Measurements from ENCODE around the gene CCDC116.
A peak's percentile ranks its signal among the peaks of the same experiment; 100 is the strongest.

CCDC116 gene

GRCh38 chr22:21646608-21647590 lies 14.3 kb downstream of the CCDC116 start:
- CTCF ChIA-PET = interaction anchor here (0.6 to 1.6 kb wide), 11 partner anchors 9 to 86 kb away, joined by 3 to 15 read pairs (median 6); partner anchors contain the start of genes PPIL2 and YDJC
- DNase-seq (ENCODE audit: extremely low spot score) = peak; percentile 79
- POLR2A ChIA-PET = interaction anchor here (1.1 to 2.0 kb wide), 3 partner anchors 17 to 19 kb away, joined by 3 to 6 read pairs (median 5); partner anchors contain the start of genes PPIL2 and YDJC
- TF ChIP-seq NFRKB (IDR thresholded peaks at IDR 0.05) = no peak
- no peak for TF ChIP-seq FOXA1 (IDR thresholded peaks at IDR 0.05)
- no peak for TF ChIP-seq ZNF384 (IDR thresholded peaks at IDR 0.05)
- TF ChIP-seq L3MBTL2 (conservative IDR thresholded peaks at IDR 0.05) = no peak
- no peak for TF ChIP-seq ARNT (IDR thresholded peaks at IDR 0.05)
- TF ChIP-seq ELF4 (IDR thresholded peaks at IDR 0.05) = no peak
- no peak for TF ChIP-seq SUZ12 (IDR thresholded peaks at IDR 0.05)
- no peak for TF ChIP-seq PKNOX1 (IDR thresholded peaks at IDR 0.05)
- no peak for TF ChIP-seq BHLHE40 (IDR thresholded peaks at IDR 0.05; ENCODE audit: borderline replicate concordance)
- TF ChIP-seq HDGF (IDR thresholded peaks at IDR 0.05; ENCODE audit: borderline replicate concordance) = no peak
- no peak for TF ChIP-seq CTBP1 (IDR thresholded peaks at IDR 0.05; ENCODE audit: borderline replicate concordance)
- no peak for TF ChIP-seq LEF1 (IDR thresholded peaks at IDR 0.05; ENCODE audit: borderline replicate concordance)
- no peak for TF ChIP-seq TARDBP (IDR thresholded peaks at IDR 0.05)
- TF ChIP-seq FOXM1 (IDR thresholded peaks at IDR 0.05; ENCODE audit: borderline replicate concordance) = no peak
- TF ChIP-seq FOXK2 (IDR thresholded peaks at IDR 0.05) = no peak
- no peak for TF ChIP-seq SP1 (IDR thresholded peaks at IDR 0.05)

GRCh38 chr22:21650280-21650679 lies 17.7 kb downstream of the CCDC116 start:
- no peak for TF ChIP-seq ARNT (IDR thresholded peaks at IDR 0.05)
- no peak for TF ChIP-seq FOXA1 (IDR thresholded peaks at IDR 0.05)
- no peak for TF ChIP-seq SUZ12 (IDR thresholded peaks at IDR 0.05)
- no peak for TF ChIP-seq FOXM1 (IDR thresholded peaks at IDR 0.05; ENCODE audit: borderline replicate concordance)
- no peak for TF ChIP-seq HDGF (IDR thresholded peaks at IDR 0.05; ENCODE audit: borderline replicate concordance)
- TF ChIP-seq ZNF384 (IDR thresholded peaks at IDR 0.05) = no peak

GRCh38 chr22:21650823-21651520 lies 18.4 kb downstream of the CCDC116 start:
- POLR2A ChIA-PET = interaction anchor here (0.7 to 3.8 kb wide), 4 partner anchors 9 to 22 kb away, joined by 3 to 27 read pairs (median 12); partner anchors contain the start of genes PPIL2 and SDF2L1
- CTCF ChIA-PET = interaction anchor here (0.6 to 1.0 kb wide), 2 partner anchors 47 to 94 kb away, joined by 3 to 6 read pairs; no protein-coding TSS in a partner anchor
- TF ChIP-seq SP1 (IDR thresholded peaks at IDR 0.05) = no peak
- TF ChIP-seq ARNT (IDR thresholded peaks at IDR 0.05) = no peak
- no peak for TF ChIP-seq SUZ12 (IDR thresholded peaks at IDR 0.05)
- no peak for TF ChIP-seq TARDBP (IDR thresholded peaks at IDR 0.05)
- no peak for TF ChIP-seq FOXA1 (IDR thresholded peaks at IDR 0.05)
- no peak for TF ChIP-seq LEF1 (IDR thresholded peaks at IDR 0.05; ENCODE audit: borderline replicate concordance)
- no peak for TF ChIP-seq PKNOX1 (IDR thresholded peaks at IDR 0.05)
- TF ChIP-seq NFRKB (IDR thresholded peaks at IDR 0.05) = no peak
- no peak for TF ChIP-seq BHLHE40 (IDR thresholded peaks at IDR 0.05; ENCODE audit: borderline replicate concordance)
- no peak for TF ChIP-seq HDGF (IDR thresholded peaks at IDR 0.05; ENCODE audit: borderline replicate concordance)
- TF ChIP-seq CTBP1 (IDR thresholded peaks at IDR 0.05; ENCODE audit: borderline replicate concordance) = no peak
- TF ChIP-seq FOXK2 (IDR thresholded peaks at IDR 0.05) = no peak
- TF ChIP-seq FOXM1 (IDR thresholded peaks at IDR 0.05; ENCODE audit: borderline replicate concordance) = no peak
- no peak for TF ChIP-seq L3MBTL2 (conservative IDR thresholded peaks at IDR 0.05)
- no peak for TF ChIP-seq ELF4 (IDR thresholded peaks at IDR 0.05)
- TF ChIP-seq ZNF384 (IDR thresholded peaks at IDR 0.05) = no peak
- DNase-seq (ENCODE audit: extremely low spot score) = no peak

More at GRCh38 chr22:21650280-21650679, 17.7 kb downstream of the CCDC116 start:
- CTCF ChIA-PET = interaction anchor here (0.6 kb wide), 1 partner anchor 94 kb away, joined by 6 read pairs; no protein-coding TSS in a partner anchor
- POLR2A ChIA-PET = no interaction called here
- DNase-seq (ENCODE audit: extremely low spot score) = no peak

GRCh38 chr22:21651521-21652009 lies 19.0 kb downstream of the CCDC116 start:
- CTCF ChIA-PET = interaction anchor here (0.9 to 1.0 kb wide), 2 partner anchors 9 to 46 kb away, joined by 3 to 7 read pairs; partner anchors contain the start of gene SDF2L1
- TF ChIP-seq SP1 (IDR thresholded peaks at IDR 0.05) (no peak), NFRKB (IDR thresholded peaks at IDR 0.05) (no peak), LEF1 (IDR thresholded peaks at IDR 0.05; ENCODE audit: borderline replicate concordance) (no peak), HDGF (IDR thresholded peaks at IDR 0.05; ENCODE audit: borderline replicate concordance) (no peak), L3MBTL2 (conservative IDR thresholded peaks at IDR 0.05) (no peak), ELF4 (IDR thresholded peaks at IDR 0.05) (no peak), FOXK2 (IDR thresholded peaks at IDR 0.05) (no peak), FOXM1 (IDR thresholded peaks at IDR 0.05; ENCODE audit: borderline replicate concordance) (no peak), TARDBP (IDR thresholded peaks at IDR 0.05) (no peak), FOXA1 (IDR thresholded peaks at IDR 0.05) (no peak), BHLHE40 (IDR thresholded peaks at IDR 0.05; ENCODE audit: borderline replicate concordance) (no peak)
- no peak for DNase-seq (ENCODE audit: extremely low spot score)
- POLR2A ChIA-PET = interaction anchor here (0.7 to 3.8 kb wide), 5 partner anchors 9 to 22 kb away, joined by 3 to 27 read pairs (median 5); partner anchors contain the start of genes PPIL2 and SDF2L1

GRCh38 chr22:21652010-21652546 lies 19.5 kb downstream of the CCDC116 start:
- CTCF ChIA-PET = interaction anchor here (0.9 to 1.0 kb wide), 2 partner anchors 9 to 46 kb away, joined by 3 to 7 read pairs; partner anchors contain the start of gene SDF2L1
- peak; percentile 93 for DNase-seq (ENCODE audit: extremely low spot score)
- POLR2A ChIA-PET = interaction anchor here (0.7 to 3.8 kb wide), 6 partner anchors 10 to 23 kb away, joined by 3 to 27 read pairs (median 4); partner anchors contain the start of genes PPIL2, SDF2L1 and YDJC
- TF ChIP-seq NFRKB (IDR thresholded peaks at IDR 0.05) (no peak), SUZ12 (IDR thresholded peaks at IDR 0.05) (no peak), ARNT (IDR thresholded peaks at IDR 0.05) (no peak), TARDBP (IDR thresholded peaks at IDR 0.05) (no peak), ZNF384 (IDR thresholded peaks at IDR 0.05) (no peak), SP1 (IDR thresholded peaks at IDR 0.05) (no peak), L3MBTL2 (conservative IDR thresholded peaks at IDR 0.05) (peak; percentile 98), BHLHE40 (IDR thresholded peaks at IDR 0.05; ENCODE audit: borderline replicate concordance) (no peak), LEF1 (IDR thresholded peaks at IDR 0.05; ENCODE audit: borderline replicate concordance) (no peak), FOXM1 (IDR thresholded peaks at IDR 0.05; ENCODE audit: borderline replicate concordance) (peak; percentile 89), CTBP1 (IDR thresholded peaks at IDR 0.05; ENCODE audit: borderline replicate concordance) (no peak), ELF4 (IDR thresholded peaks at IDR 0.05) (no peak)
